IPS DF 6.9 (cell line): Measurements from ENCODE around the gene RNF103.

ENCODE experiments used
- DNase-seq: peaks from one replicate; pipeline ENCODE4 v3.0.0-alpha.2; 2013; ENCODE audit warnings: low read depth, low spot score
- H3K27ac ChIP-seq: one replicate; pipeline ENCODE4 v1.5.1; 2013; ENCODE audit warnings: low read length, control low read depth
- H3K27me3 ChIP-seq: 2 replicates; pipeline ENCODE4 v1.6.1; 2013; ENCODE audit warnings: mild to moderate bottlenecking, low read length; ENCODE audit not compliant: control insufficient read depth, insufficient read depth
- H3K36me3 ChIP-seq: 2 replicates; pipeline ENCODE4 v1.6.1; 2013; ENCODE audit warnings: low read length; ENCODE audit not compliant: control insufficient read depth, insufficient read depth
- H3K4me1 ChIP-seq: 2 replicates; pipeline ENCODE4 v1.6.1; 2013; ENCODE audit warnings: low read length; ENCODE audit not compliant: control insufficient read depth, insufficient read depth
- H3K4me3 ChIP-seq: 2 replicates; pipeline ENCODE4 v1.5.1; 2013; ENCODE audit warnings: mild to moderate bottlenecking, low read length
- H3K9me3 ChIP-seq: 2 replicates; pipeline ENCODE4 v1.6.1; 2013; ENCODE audit warnings: low read length, inconsistent platforms; ENCODE audit not compliant: control insufficient read depth, insufficient read depth
- WGBS: extraction: QIAGEN DNeasy Blood & Tissue Kit; methylation state at CpG from one replicate; pipeline ENCODE4 v1.1.7; 2013; ENCODE audit warnings: mixed read lengths, missing lambda C conversion rate; ENCODE audit not compliant: insufficient read length, insufficient coverage; 5-methylcytosine and 5-hydroxymethylcytosine counted together

Gene RNF103

DNA sequence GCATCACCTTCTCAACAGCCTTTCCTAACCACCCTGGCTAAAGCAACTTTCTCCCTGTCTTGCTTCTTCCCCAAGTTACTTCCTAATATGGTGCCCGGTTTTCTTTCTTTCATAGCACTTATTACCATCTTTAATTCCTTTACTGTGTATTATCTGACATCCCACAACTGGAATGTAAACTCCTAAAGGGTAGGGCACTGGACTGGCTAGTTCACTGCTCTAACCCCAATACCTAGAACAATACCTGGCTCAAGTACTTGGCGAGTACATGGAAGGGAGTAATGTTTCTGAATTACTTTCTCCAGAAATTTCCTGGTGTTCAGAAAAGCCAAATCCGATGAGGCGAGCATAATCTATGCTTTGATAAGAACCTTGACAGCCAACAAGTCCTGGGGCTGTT is 22.7 kb upstream of the RNF103 start:
- no peak overlapping the region for H3K4me3 ChIP-seq
- no CpG with 5 or more reads among the region's 4 CpGs for WGBS
- DNase-seq = no peak
- H3K27ac ChIP-seq = no peak overlapping the region
- no peaks in the 10 kb centered on the region for H3K4me1 ChIP-seq
- H3K27me3 ChIP-seq = no peaks in the 10 kb centered on the region
- H3K9me3 ChIP-seq = no peaks in the 10 kb centered on the region
- H3K36me3 ChIP-seq = no peaks in the 10 kb centered on the region

DNA sequence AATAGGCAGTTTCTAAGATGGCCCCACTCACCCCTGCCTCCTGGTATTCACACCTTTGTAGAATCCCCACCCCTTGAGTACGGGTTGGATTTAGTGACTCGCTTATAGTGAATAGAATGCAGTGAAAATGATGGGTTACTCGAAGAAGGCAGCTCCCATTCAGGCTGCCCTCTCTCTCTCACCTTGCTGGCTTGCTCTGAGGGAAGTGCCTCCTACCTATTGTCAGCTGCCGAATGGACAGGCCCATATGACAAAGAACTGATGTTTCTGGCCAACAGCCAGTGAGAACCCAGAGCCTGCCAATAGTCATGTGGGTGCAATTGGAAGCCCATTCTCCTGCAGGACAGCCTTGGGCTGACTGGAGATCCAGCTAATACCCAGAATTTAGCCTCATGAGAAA is 22.1 kb upstream of the RNF103 start:
- no peaks in the 10 kb centered on the region for H3K27me3 ChIP-seq
- no peaks in the 10 kb centered on the region for H3K4me1 ChIP-seq
- no peaks in the 10 kb centered on the region for H3K36me3 ChIP-seq
- no peak overlapping the region for H3K27ac ChIP-seq
- no CpG with 5 or more reads among the region's 4 CpGs for WGBS
- H3K4me3 ChIP-seq = no peak overlapping the region
- no peak for DNase-seq
- H3K9me3 ChIP-seq = no peaks in the 10 kb centered on the region

DNA sequence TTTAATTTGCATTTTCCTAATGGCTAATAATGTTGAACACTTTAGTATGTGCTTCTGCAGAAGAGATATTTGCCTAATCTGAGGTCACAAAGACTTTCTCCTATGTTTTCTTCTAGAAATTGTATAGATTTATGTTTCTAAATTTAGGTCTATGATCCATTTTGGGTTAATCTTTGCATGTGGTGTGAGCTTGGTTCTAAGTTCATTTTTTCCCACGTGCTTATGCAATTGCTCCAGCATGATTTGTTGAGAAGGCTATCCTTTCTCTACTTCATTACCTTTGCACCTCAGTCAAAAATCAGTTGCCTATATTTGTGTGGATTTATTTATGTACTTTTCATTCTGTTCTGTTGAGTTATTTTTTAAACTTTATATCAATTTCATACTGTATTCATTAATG is 15.0 kb upstream of the RNF103 start:
- Histone ChIP-seq H3K27ac (no peak overlapping the region), H3K9me3 (no peaks in the 10 kb centered on the region), H3K36me3 (no peaks in the 10 kb centered on the region), H3K4me3 (no peak overlapping the region), H3K4me1 (no peaks in the 10 kb centered on the region), H3K27me3 (no peaks in the 10 kb centered on the region)
- DNase-seq = no peak
- no CpG with 5 or more reads among the region's 1 CpG for WGBS

DNA sequence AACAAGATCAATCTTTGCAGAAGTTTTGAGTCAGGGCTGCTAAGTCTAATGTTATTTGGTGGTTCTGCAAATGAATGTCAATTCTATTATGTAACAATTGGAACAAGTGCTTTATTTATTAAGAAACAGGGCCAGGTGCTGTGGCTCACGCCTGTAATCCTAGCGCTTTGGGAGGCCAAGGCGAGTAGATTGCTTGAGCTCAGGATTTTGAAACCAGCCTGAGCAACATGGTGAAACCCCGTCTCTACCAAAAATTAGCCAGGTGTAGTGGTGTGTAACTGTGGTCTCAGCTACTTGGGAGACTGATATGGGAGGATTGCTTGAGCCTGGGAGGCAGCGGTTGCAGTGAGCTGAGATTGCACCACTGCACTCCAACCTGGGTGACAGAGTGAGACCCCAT is 13.2 kb upstream of the RNF103 start:
- no CpG with 5 or more reads among the region's 5 CpGs for WGBS
- DNase-seq = no peak
- Histone ChIP-seq H3K4me3 (no peak overlapping the region), H3K27me3 (no peaks in the 10 kb centered on the region), H3K9me3 (no peaks in the 10 kb centered on the region), H3K4me1 (peaks cover under 1% of the 10 kb centered on the region; the same call in 1 of the 2 replicates), H3K36me3 (no peaks in the 10 kb centered on the region), H3K27ac (no peak overlapping the region)

DNA sequence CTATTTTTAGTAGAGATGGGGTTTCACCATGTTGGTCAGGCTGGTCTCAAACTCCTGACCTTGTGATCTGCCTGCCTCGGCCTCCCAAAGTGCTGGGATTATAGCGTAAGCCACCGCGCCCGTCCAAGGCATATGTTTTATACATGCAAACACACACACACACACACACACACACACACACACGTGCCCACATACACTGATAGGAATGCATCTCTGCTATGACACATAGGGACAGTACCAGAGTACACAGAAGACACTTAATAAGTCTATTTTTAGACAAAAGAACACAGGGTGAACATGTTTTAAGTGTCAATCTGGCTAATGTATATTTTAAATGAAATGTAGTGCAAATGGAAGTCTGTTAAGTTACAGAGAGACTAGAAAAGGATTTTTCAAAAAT is 10.7 kb upstream of the RNF103 start:
- Histone ChIP-seq H3K27ac (no peak overlapping the region), H3K4me3 (no peak overlapping the region), H3K36me3 (no peaks in the 10 kb centered on the region), H3K9me3 (no peaks in the 10 kb centered on the region), H3K27me3 (no peaks in the 10 kb centered on the region), H3K4me1 (peaks cover 2% of the 10 kb centered on the region; the same call in 1 of the 2 replicates)
- no CpG with 5 or more reads among the region's 6 CpGs for WGBS
- no peak for DNase-seq

DNA sequence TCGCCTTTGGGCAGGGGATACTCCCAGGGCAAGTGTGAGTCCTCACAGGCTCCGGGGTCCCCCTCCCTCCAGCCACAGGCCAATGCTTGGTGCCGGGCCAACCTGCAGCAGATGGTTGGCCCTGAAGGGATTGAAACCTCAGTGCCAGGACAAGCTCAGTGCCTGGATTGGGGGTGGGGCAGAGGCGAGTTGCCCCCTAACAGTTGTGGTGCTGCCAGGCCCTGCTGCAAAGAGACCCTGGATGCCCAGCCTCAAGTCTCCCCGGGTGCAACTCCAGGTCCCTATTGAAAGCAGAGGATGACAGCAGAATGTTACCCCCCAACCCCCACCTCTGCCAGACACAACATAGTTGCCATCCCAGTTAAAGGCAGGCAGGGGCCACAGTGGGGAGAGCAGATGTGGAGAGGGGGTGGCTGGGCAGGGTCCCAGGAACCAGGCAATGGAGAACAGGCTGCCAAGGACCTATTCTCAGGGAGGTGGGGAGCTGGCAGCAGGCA is 9.5 kb upstream of the RNF103 start:
- peaks cover 2% of the 10 kb centered on the region; the same call in 1 of the 2 replicates for H3K4me1 ChIP-seq
- no peaks in the 10 kb centered on the region for H3K36me3 ChIP-seq
- no peak overlapping the region for H3K27ac ChIP-seq
- no peaks in the 10 kb centered on the region for H3K9me3 ChIP-seq
- no peak overlapping the region for H3K4me3 ChIP-seq
- no peaks in the 10 kb centered on the region for H3K27me3 ChIP-seq
- no CpG with 5 or more reads among the region's 5 CpGs for WGBS
- DNase-seq = no peak

DNA sequence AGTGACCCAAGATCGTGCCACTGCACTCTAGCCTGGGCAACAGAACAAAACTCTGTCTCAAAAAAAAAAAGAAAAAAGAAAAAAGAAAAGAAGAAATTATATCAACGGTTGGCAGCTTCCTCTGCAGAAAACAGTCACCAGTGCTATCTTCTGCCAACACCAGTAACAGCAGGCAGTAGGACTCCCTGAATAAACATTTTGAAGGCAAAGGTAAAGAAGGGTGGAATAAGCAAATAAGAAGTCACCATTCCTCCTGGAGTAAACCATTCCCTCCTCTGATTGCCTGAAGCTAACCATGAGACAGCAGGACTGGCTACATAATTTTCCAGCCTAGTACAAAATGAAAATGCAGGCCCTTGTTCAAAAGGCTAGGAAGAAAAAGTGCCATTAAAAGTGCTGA is 9.0 kb upstream of the RNF103 start:
- Histone ChIP-seq H3K36me3 (no peaks in the 10 kb centered on the region), H3K4me3 (no peak overlapping the region), H3K9me3 (no peaks in the 10 kb centered on the region), H3K27ac (no peak overlapping the region), H3K27me3 (no peaks in the 10 kb centered on the region), H3K4me1 (peaks cover 2% of the 10 kb centered on the region; the same call in 1 of the 2 replicates)
- no peak for DNase-seq
- WGBS = no CpG with 5 or more reads among the region's 2 CpGs

DNA sequence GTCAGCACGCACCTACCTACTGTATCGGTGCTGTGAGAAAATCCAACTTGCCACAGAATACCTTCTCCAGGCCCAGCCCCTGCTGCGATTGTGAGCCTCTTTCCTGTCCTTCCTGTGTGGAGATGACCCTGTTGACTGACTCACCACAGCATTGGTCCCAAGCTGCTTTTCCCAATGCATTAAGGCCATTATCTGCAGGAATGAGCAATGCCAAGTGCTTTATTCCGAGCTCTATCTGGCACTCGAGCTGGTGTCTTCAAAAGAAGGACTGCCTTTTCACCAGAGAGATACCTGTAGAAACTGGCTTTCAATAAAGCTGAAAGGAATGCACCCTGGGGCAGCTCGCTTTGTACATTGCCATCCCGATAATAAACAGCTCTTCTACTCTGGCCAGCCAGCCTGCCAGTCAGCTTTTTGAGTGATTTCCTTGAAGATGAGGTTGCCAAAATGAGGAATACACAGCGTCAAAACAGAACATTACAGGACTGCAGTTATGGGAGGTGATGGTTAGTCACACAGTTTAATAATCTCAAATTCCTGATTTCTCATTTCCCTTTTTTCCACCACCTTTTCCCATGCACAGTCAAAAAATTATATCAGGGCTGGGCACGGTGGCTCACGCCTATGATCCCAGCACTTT is 8.3 kb upstream of the RNF103 start:
- Histone ChIP-seq H3K27ac (no peak overlapping the region), H3K36me3 (no peaks in the 10 kb centered on the region)

DNA sequence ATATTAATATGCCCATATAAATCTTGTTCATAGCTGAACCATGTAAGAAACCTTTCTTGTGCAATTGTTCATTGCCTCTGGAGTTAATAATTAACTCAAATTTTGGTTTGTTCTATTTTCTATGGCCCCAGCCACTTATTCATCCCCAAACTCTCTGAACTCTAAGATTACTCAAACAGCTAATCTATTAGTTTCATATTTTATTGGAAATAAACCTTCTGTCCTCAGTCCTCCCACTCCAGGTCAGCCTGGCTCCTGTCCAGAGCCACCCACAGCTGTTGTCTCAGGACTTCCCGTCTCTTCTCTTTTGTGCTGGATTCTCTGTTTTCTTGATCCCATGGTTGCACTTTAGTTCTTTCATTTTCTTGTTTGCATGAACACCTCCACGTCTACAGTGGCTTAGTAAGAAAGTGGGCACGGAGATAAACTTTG is 4.4 kb upstream of the RNF103 start:
- no peak overlapping the region for H3K27ac ChIP-seq
- no peak for DNase-seq
- no peaks in the 10 kb centered on the region for H3K36me3 ChIP-seq
- H3K9me3 ChIP-seq = no peaks in the 10 kb centered on the region
- no peak overlapping the region for H3K4me3 ChIP-seq
- WGBS = no CpG with 5 or more reads among the region's 3 CpGs
- H3K4me1 ChIP-seq = peaks cover 3% of the 10 kb centered on the region; the same call in 1 of the 2 replicates
- H3K27me3 ChIP-seq = no peaks in the 10 kb centered on the region

More for the DNA sequence above, 8.3 kb upstream of the RNF103 start:
- H3K27me3 ChIP-seq = no peaks in the 10 kb centered on the region
- no peaks in the 10 kb centered on the region for H3K9me3 ChIP-seq
- H3K4me1 ChIP-seq = peaks cover 2% of the 10 kb centered on the region; the same call in 1 of the 2 replicates
- no peak for DNase-seq
- H3K4me3 ChIP-seq = no peak overlapping the region
- WGBS = no CpG with 5 or more reads among the region's 10 CpGs

DNA sequence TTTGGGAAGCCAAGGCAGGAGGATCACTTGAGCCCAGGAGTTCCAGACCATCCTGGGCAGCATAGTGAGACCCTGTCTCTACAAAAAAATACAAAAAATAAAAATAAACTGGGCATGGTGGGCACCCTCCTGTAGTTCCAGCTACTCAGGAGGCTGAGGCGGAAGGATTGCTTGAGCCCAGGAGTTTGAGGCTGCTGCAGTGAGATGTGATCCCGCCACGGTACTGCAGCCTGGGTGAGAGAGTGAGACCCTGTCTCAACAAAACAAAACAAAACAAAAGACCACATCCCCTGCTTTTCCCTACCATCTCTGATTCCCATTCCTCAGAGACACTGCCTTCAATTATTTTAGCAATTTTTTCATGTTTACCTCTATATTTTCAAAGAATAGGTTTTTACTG is 3.9 kb upstream of the RNF103 start:
- Histone ChIP-seq H3K4me1 (peaks cover 3% of the 10 kb centered on the region; the same call in 1 of the 2 replicates), H3K4me3 (no peak overlapping the region), H3K36me3 (no peaks in the 10 kb centered on the region), H3K27me3 (no peaks in the 10 kb centered on the region), H3K9me3 (no peaks in the 10 kb centered on the region), H3K27ac (no peak overlapping the region)
- no peak for DNase-seq
- no CpG with 5 or more reads among the region's 3 CpGs for WGBS

DNA sequence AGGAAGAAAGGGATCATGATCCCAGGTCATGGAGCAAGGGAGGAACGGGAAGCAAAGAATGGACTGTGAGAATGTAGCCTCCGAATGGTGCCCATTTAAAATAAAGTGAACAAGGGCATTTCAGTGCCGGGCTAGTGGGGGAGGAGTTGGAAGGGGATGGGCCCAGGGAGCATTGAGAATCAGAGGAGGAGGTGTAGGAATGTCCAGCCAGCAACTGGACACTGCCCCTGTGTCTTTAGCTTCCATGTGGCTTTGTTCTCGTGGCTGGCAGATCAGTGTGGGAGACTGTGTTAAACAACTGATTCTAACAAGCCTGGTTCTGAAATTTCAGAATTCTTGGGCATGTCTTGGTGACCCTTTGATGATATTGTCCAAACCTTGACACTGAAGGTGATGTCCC is 1.4 kb upstream of the RNF103 start:
- Histone ChIP-seq H3K4me3 (no peak overlapping the region), H3K4me1 (0 out of 2 replicates have a peak, but pooled peaks cover 1% of the 10 kb centered on the region), H3K9me3 (no peaks in the 10 kb centered on the region), H3K27ac (no peak overlapping the region), H3K36me3 (no peaks in the 10 kb centered on the region), H3K27me3 (no peaks in the 10 kb centered on the region)
- no peak for DNase-seq
- WGBS = no CpG with 5 or more reads among the region's 4 CpGs
